HCT116 (cell line): ENCODE results near the gene RGS8. TPM values are rescaled to one million over a fixed set of nuclear protein-coding genes. Genes with fewer than 3 reads are reported as not detected.

Experiments
- ATAC-seq: fragments of 200-7000 bp; cut with Tn5 transposase; 2 replicates; pipeline ENCODE4 v1.9.1; 2020; ENCODE audit warnings: mild to moderate bottlenecking, moderate library complexity
- BruUV-seq: library from RNA; stranded (reverse); fragments of 400-500 nt; replicated peaks from 2 replicates; lab custom pipeline; 2021; lab: Mats Ljungman, UMichigan
- CTCF ChIA-PET: fragments of 300-600 bp; sonication (Branson Sonifier 250); formaldehyde crosslinking; loops from one replicate; lab custom pipeline; 2021; ENCODE audit warnings: antibody characterized with exemption; lab: Charles Lee
- POLR2A ChIA-PET: fragments of 300-600, 350-600 bp; sonication (Branson Sonifier 250); formaldehyde crosslinking; loops from one replicate; lab custom pipeline; 2021; ENCODE audit warnings: antibody characterized with exemption; lab: Charles Lee
- RAD21 ChIA-PET, 2 experiments: fragments of 300-600 bp; sonication (Branson Sonifier 250); formaldehyde crosslinking; loops; one replicate each; lab custom pipeline; 2023; ENCODE audit warnings: low total read pairs in 2 of 2; ENCODE audit not compliant: uncharacterized antibody in 2 of 2, unreplicated experiment in 2 of 2, low non-redundant PET in 1 of 2; lab: Charles Lee
- DNase-seq: peaks from one replicate; pipeline ENCODE4 v3.0.0-alpha.2; 2010; ENCODE audit warnings: low read depth, low spot score
- H2AFZ ChIP-seq: fragments of 200-600 bp; shearing (Covaris generic), sonication (generic); 2 replicates; pipeline ENCODE4 v1.6.1; 2017; ENCODE audit warnings: low read depth, mixed run types, mixed read lengths, antibody characterized with exemption, low read length; ENCODE audit not compliant: poor library complexity, severe bottlenecking
- H3K27ac ChIP-seq: 2 replicates; pipeline ENCODE4 v1.5.1; 2012; ENCODE audit warnings: low read depth, low read length
- H3K27me3 ChIP-seq: fragments of 200-600 bp; sonication (generic); 2 replicates; pipeline ENCODE4 v1.6.1; 2016; ENCODE audit warnings: mixed run types, low read length, mixed read lengths; ENCODE audit not compliant: insufficient read depth
- H3K36me3 ChIP-seq, 2 experiments: fragments of 200-500 bp in 1 of 2; fragments of 200-600 bp in 1 of 2; sonication (Bioruptor generic) in 1 of 2; sonication (generic) in 1 of 2; 2 replicates each; pipeline versions ENCODE4 v1.5.1 to v1.6.1; 2014 to 2016; ENCODE audit warnings: low read length in 2 of 2, inconsistent platforms in 1 of 2, mixed read lengths in 1 of 2, mixed run types in 1 of 2; ENCODE audit not compliant: insufficient read depth in 2 of 2, control insufficient read depth in 1 of 2
- H3K4me1 ChIP-seq, 2 experiments: fragments of 200-600 bp in 1 of 2; sonication (generic) in 1 of 2; 2 replicates each; pipeline versions ENCODE4 v1.5.1 to v1.6.1; 2012 to 2017; ENCODE audit warnings: low read length in 2 of 2, inconsistent platforms in 1 of 2, mild to moderate bottlenecking in 1 of 2, mixed read lengths in 1 of 2, mixed run types in 1 of 2, moderate library complexity in 1 of 2; ENCODE audit not compliant: insufficient read depth in 2 of 2, control insufficient read depth in 1 of 2
- H3K4me2 ChIP-seq: fragments of 200-600 bp; sonication (generic); 2 replicates; pipeline ENCODE4 v1.6.1; 2017; ENCODE audit warnings: mixed run types, low read length, mixed read lengths
- H3K4me3 ChIP-seq, 2 experiments: fragments of 200-600 bp in 1 of 2; sonication (generic) in 1 of 2; replicated peaks in 1 of 2; 2 replicates each; pipeline ENCODE4 v1.5.1; 2011 to 2016; ENCODE audit warnings: low read length in 2 of 2, control low read depth in 1 of 2, low read depth in 1 of 2, mild to moderate bottlenecking in 1 of 2, mixed read lengths in 1 of 2, mixed run types in 1 of 2
- H3K79me2 ChIP-seq: fragments of 200-600 bp; sonication (generic); 2 replicates; pipeline ENCODE4 v1.6.1; 2017; ENCODE audit warnings: mild to moderate bottlenecking, mixed run types, low read length, moderate library complexity, mixed read lengths; ENCODE audit not compliant: insufficient read depth
- H3K9ac ChIP-seq: fragments of 200-600 bp; sonication (generic); 2 replicates; pipeline ENCODE4 v1.6.1; 2016; ENCODE audit warnings: low read length, mixed read lengths
- H3K9me2 ChIP-seq: fragments of 200-600 bp; sonication (generic), shearing (Covaris generic); 2 replicates; pipeline ENCODE4 v1.6.1; 2017; ENCODE audit warnings: mixed run types, mild to moderate bottlenecking, moderate library complexity; ENCODE audit not compliant: insufficient read depth
- H3K9me3 ChIP-seq, 2 experiments: fragments of 200-500 bp in 1 of 2; fragments of 200-600 bp in 1 of 2; sonication (Bioruptor generic) in 1 of 2; sonication (generic) in 1 of 2; 2 replicates each; pipeline ENCODE4 v1.6.1; 2014 to 2017; ENCODE audit warnings: low read length in 2 of 2, mixed read lengths in 2 of 2, inconsistent platforms in 1 of 2, low read depth in 1 of 2, mild to moderate bottlenecking in 1 of 2, mixed run types in 1 of 2, moderate library complexity in 1 of 2; ENCODE audit not compliant: control insufficient read depth in 1 of 2, insufficient read depth in 1 of 2
- H4K20me1 ChIP-seq: fragments of 200-600 bp; sonication (generic), shearing (Covaris generic); 2 replicates; pipeline ENCODE4 v1.6.1; 2017; ENCODE audit warnings: mixed run types, mild to moderate bottlenecking, moderate library complexity; ENCODE audit not compliant: insufficient read depth
- CBX3 ChIP-seq: IDR thresholded peaks from 2 replicates; pipeline ENCODE4 v1.6.1; 2012; ENCODE audit warnings: low read depth
- EGR1 ChIP-seq: IDR thresholded peaks from 2 replicates; pipeline ENCODE4 v1.6.1; 2012; ENCODE audit warnings: low read depth
- ELF1 ChIP-seq: IDR thresholded peaks from 2 replicates; pipeline ENCODE4 v1.6.1; 2012; ENCODE audit warnings: low read depth, borderline replicate concordance
- EZH2 ChIP-seq: fragments of 200-600 bp; sonication (generic); IDR thresholded peaks from 2 replicates; pipeline ENCODE4 v1.6.1; 2017; ENCODE audit warnings: antibody characterized with exemption, mixed run types
- EZH2phosphoT487 ChIP-seq: fragments of 200-600 bp; IDR thresholded peaks from 2 replicates; pipeline ENCODE4 v1.6.1; 2018; ENCODE audit warnings: antibody characterized with exemption, borderline replicate concordance
- FOSL1 ChIP-seq: IDR thresholded peaks from 2 replicates; pipeline ENCODE4 v1.6.1; 2012; ENCODE audit warnings: low read depth
- JUND ChIP-seq: IDR thresholded peaks from 2 replicates; pipeline ENCODE4 v1.6.1; 2012
- MAX ChIP-seq: IDR thresholded peaks from 2 replicates; pipeline ENCODE4 v1.6.1; 2012
- POLR2AphosphoS5 ChIP-seq: IDR thresholded peaks from 2 replicates; pipeline ENCODE4 v1.6.1; 2011; ENCODE audit warnings: mild to moderate bottlenecking, low read depth, low read length, moderate library complexity
- RAD21 ChIP-seq: IDR thresholded peaks from 2 replicates; pipeline ENCODE4 v1.6.1; 2012; ENCODE audit warnings: low read depth, mild to moderate bottlenecking
- SP1 ChIP-seq: IDR thresholded peaks from 2 replicates; pipeline ENCODE4 v1.6.1; 2012; ENCODE audit warnings: low read depth
- TCF7L2 ChIP-seq: IDR thresholded peaks from 2 replicates; pipeline ENCODE4 v1.7.0; 2011; ENCODE audit warnings: borderline replicate concordance, inconsistent platforms; ENCODE audit not compliant: insufficient read depth, insufficient read length; ENCODE audit errors: extremely low read depth
- YY1 ChIP-seq: IDR thresholded peaks from 2 replicates; pipeline ENCODE4 v1.6.1; 2011; ENCODE audit warnings: low read length, low read depth, moderate library complexity, mild to moderate bottlenecking; ENCODE audit not compliant: insufficient replicate concordance; ENCODE audit errors: extremely low read depth
- ZBTB33 ChIP-seq: IDR thresholded peaks from 2 replicates; pipeline ENCODE4 v1.6.1; 2011; ENCODE audit warnings: mild to moderate bottlenecking, low read length, moderate library complexity; ENCODE audit not compliant: insufficient replicate concordance; ENCODE audit errors: extremely low read depth
- ZFX ChIP-seq: fragments of 450-650 bp; IDR thresholded peaks from 2 replicates; pipeline ENCODE4 v1.6.1; 2017
- ZNF274 ChIP-seq: fragments of 200-500 bp; sonication (Bioruptor generic); IDR thresholded peaks from 2 replicates; pipeline ENCODE4 v1.6.1; 2014; ENCODE audit warnings: mild to moderate bottlenecking, low read depth, low read length, inconsistent platforms
- intact Hi-C: fragments of 100-400 bp; cut with micrococcal nuclease; formaldehyde crosslinking; loops from 2 replicates; pipeline ENCODE4 v1.10.0; 2022
- total RNA-seq: library from RNA; stranded (reverse); gene quantifications from one replicate; pipeline ENCODE4 v1.2.1, GENCODE V29; 2021; ENCODE audit not compliant: unreplicated experiment
- TF ChIP-seq, protein P1 (sequence below): IDR thresholded peaks from 2 replicates; pipeline ENCODE4 v1.6.1; 2012
- TF ChIP-seq, protein P2 (sequence below), 3 experiments: fragments of 200-600 bp in 1 of 3; sonication (generic) in 1 of 3; IDR thresholded peaks in 2 of 3; conservative IDR thresholded peaks in 1 of 3; 2 replicates each; pipeline ENCODE4 v1.5.1; 2012 to 2017; ENCODE audit warnings: low read depth in 2 of 3, low read length in 2 of 3, antibody characterized with exemption in 1 of 3, borderline replicate concordance in 1 of 3, control low read depth in 1 of 3, mild to moderate bottlenecking in 1 of 3, mixed read lengths in 1 of 3, mixed run types in 1 of 3, moderate library complexity in 1 of 3; ENCODE audit not compliant: insufficient read depth in 1 of 3
- TF ChIP-seq, protein P3 (sequence below): IDR thresholded peaks from 2 replicates; pipeline ENCODE4 v1.6.1; 2012; ENCODE audit warnings: low read depth

The RGS8 gene
- total RNA-seq, 1 experiment from 2014 or later = not detected

GRCh38 chr1:182646739-182647138 lies 37.6 kb downstream of the RGS8 start:
- DNase-seq (no peak), ATAC-seq (no peak)
- RAD21 ChIA-PET = no interaction called here
- Histone ChIP-seq H3K27me3 (no peaks in the 10 kb centered on the region), H3K27ac (no peak overlapping the region), H3K36me3 (no peaks in the 10 kb centered on the region), H4K20me1 (no peaks in the 10 kb centered on the region), H3K9me2 (no peaks in the 10 kb centered on the region), H2AFZ (no peak overlapping the region), H3K9ac (no peak overlapping the region), H3K9me3 (no peaks in the 10 kb centered on the region), H3K4me3 (no peak overlapping the region), H3K4me1 (peaks cover 0 to 4% of the 10 kb centered on the region in 2 experiments; a peak in 1 of 4 replicates), H3K4me2 (no peak overlapping the region), H3K79me2 (no peaks in the 10 kb centered on the region)
- POLR2A ChIA-PET = no interaction called here
- BruUV-seq = no TSS peak
- intact Hi-C loops = no loop called here
- no peak for TF ChIP-seq YY1
- TF ChIP-seq ZBTB33 = no peak
- no peak for TF ChIP-seq EZH2phosphoT487
- TF ChIP-seq JUND = no peak
- TF ChIP-seq MAX = no peak
- no peak for TF ChIP-seq POLR2AphosphoS5
- TF ChIP-seq CBX3 = no peak
- TF ChIP-seq TCF7L2 = no peak
- TF ChIP-seq, protein P1, sequence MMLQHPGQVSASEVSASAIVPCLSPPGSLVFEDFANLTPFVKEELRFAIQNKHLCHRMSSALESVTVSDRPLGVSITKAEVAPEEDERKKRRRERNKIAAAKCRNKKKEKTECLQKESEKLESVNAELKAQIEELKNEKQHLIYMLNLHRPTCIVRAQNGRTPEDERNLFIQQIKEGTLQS = no peak
- TF ChIP-seq ZNF274 = no peak
- TF ChIP-seq FOSL1 = no peak
- no peak for TF ChIP-seq RAD21
- TF ChIP-seq ZFX = no peak
- no peak for TF ChIP-seq EZH2
- TF ChIP-seq, protein P2, sequence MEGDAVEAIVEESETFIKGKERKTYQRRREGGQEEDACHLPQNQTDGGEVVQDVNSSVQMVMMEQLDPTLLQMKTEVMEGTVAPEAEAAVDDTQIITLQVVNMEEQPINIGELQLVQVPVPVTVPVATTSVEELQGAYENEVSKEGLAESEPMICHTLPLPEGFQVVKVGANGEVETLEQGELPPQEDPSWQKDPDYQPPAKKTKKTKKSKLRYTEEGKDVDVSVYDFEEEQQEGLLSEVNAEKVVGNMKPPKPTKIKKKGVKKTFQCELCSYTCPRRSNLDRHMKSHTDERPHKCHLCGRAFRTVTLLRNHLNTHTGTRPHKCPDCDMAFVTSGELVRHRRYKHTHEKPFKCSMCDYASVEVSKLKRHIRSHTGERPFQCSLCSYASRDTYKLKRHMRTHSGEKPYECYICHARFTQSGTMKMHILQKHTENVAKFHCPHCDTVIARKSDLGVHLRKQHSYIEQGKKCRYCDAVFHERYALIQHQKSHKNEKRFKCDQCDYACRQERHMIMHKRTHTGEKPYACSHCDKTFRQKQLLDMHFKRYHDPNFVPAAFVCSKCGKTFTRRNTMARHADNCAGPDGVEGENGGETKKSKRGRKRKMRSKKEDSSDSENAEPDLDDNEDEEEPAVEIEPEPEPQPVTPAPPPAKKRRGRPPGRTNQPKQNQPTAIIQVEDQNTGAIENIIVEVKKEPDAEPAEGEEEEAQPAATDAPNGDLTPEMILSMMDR (IDR thresholded peaks at IDR 0.05 in 2 of 3, conservative IDR thresholded peaks at IDR 0.05 in 1 of 3; ENCODE audit: borderline replicate concordance in 1 of 3, insufficient read depth in 1 of 3, low read depth in 2 of 3, low read length in 2 of 3) = no peak
- TF ChIP-seq EGR1 = no peak
- TF ChIP-seq, protein P3, sequence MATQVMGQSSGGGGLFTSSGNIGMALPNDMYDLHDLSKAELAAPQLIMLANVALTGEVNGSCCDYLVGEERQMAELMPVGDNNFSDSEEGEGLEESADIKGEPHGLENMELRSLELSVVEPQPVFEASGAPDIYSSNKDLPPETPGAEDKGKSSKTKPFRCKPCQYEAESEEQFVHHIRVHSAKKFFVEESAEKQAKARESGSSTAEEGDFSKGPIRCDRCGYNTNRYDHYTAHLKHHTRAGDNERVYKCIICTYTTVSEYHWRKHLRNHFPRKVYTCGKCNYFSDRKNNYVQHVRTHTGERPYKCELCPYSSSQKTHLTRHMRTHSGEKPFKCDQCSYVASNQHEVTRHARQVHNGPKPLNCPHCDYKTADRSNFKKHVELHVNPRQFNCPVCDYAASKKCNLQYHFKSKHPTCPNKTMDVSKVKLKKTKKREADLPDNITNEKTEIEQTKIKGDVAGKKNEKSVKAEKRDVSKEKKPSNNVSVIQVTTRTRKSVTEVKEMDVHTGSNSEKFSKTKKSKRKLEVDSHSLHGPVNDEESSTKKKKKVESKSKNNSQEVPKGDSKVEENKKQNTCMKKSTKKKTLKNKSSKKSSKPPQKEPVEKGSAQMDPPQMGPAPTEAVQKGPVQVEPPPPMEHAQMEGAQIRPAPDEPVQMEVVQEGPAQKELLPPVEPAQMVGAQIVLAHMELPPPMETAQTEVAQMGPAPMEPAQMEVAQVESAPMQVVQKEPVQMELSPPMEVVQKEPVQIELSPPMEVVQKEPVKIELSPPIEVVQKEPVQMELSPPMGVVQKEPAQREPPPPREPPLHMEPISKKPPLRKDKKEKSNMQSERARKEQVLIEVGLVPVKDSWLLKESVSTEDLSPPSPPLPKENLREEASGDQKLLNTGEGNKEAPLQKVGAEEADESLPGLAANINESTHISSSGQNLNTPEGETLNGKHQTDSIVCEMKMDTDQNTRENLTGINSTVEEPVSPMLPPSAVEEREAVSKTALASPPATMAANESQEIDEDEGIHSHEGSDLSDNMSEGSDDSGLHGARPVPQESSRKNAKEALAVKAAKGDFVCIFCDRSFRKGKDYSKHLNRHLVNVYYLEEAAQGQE = no peak
- no peak for TF ChIP-seq SP1
- no peak for TF ChIP-seq ELF1
- CTCF ChIA-PET = no interaction called here
